Endothelial cell of umbilical vein (primary cell): ENCODE measurements around the gene FLRT1. TPM values are rescaled to one million over a fixed set of nuclear protein-coding genes. Genes with fewer than 3 reads are reported as not detected.

ENCODE experiments used
- BruUV-seq: library from RNA; stranded (reverse); fragments of 400-500 nt; replicated peaks from 2 replicates; lab custom pipeline; 2021; lab: Mats Ljungman, UMichigan
- CTCF ChIA-PET: fragments of 300-600, 350-600 bp; sonication (Branson Sonifier 250); formaldehyde crosslinking; loops from one replicate; lab custom pipeline; 2021; ENCODE audit warnings: antibody characterized with exemption, inconsistent platforms; lab: Charles Lee
- POLR2A ChIA-PET: fragments of 300-600, 350-600 bp; sonication (Branson Sonifier 250); formaldehyde crosslinking; loops from one replicate; lab custom pipeline; 2021; ENCODE audit warnings: antibody characterized with exemption, inconsistent platforms; lab: Charles Lee
- DNase-seq: peaks from one replicate; pipeline ENCODE4 v3.0.0-alpha.2; 2011; ENCODE audit warnings: low read depth, low spot score
- FAIRE-seq: peaks from 2 replicates; lab custom pipeline; 2011; peaks lifted over from hg19 to GRCh38; lab: Jason Lieb, UNC
- H2AFZ ChIP-seq: 2 replicates; pipeline ENCODE4 v1.6.0; 2012; ENCODE audit warnings: low read depth, low read length, control low read depth, inconsistent platforms
- H3K27ac ChIP-seq: 2 replicates; pipeline ENCODE4 v1.5.1; 2011; ENCODE audit warnings: low read depth, mild to moderate bottlenecking, control low read depth, low read length, moderate library complexity; ENCODE audit not compliant: insufficient read depth
- H3K27me3 ChIP-seq, 2 experiments: 2 replicates each; pipeline versions ENCODE4 v1.6.0 to v1.6.1; 2011; ENCODE audit warnings: low read length in 2 of 2, mixed read lengths in 1 of 2; ENCODE audit not compliant: control insufficient read depth in 2 of 2, insufficient read depth in 2 of 2
- H3K36me3 ChIP-seq, 2 experiments: 2 replicates in 1 of 2; 3 replicates in 1 of 2; pipeline ENCODE4 v1.5.1; 2011; ENCODE audit warnings: low read length in 2 of 2, mild to moderate bottlenecking in 1 of 2, moderate library complexity in 1 of 2; ENCODE audit not compliant: control insufficient read depth in 2 of 2, insufficient read depth in 2 of 2; ENCODE audit errors: extremely low read depth in 1 of 2
- H3K4me1 ChIP-seq: 3 replicates; pipeline ENCODE4 v1.5.1; 2011; ENCODE audit warnings: mild to moderate bottlenecking, low read length; ENCODE audit not compliant: control insufficient read depth, insufficient read depth; ENCODE audit errors: extremely low read depth
- H3K4me2 ChIP-seq: 2 replicates; pipeline ENCODE4 v1.6.1; 2011; ENCODE audit warnings: low read length, control low read depth, mixed read lengths; ENCODE audit not compliant: insufficient read depth
- H3K4me3 ChIP-seq, 3 experiments: fragments of 200-600 bp in 1 of 3; sonication (generic), shearing (Covaris generic) in 1 of 3; replicated peaks in 1 of 3; 2 replicates each; pipeline ENCODE4 v1.5.1; 2011 to 2016; ENCODE audit warnings: control low read depth in 3 of 3, low read length in 3 of 3, mild to moderate bottlenecking in 2 of 3, inconsistent platforms in 1 of 3, low read depth in 1 of 3, moderate library complexity in 1 of 3; ENCODE audit not compliant: insufficient read depth in 1 of 3
- H3K79me2 ChIP-seq: 2 replicates; pipeline ENCODE4 v1.6.0; 2012; ENCODE audit warnings: low read length, inconsistent platforms; ENCODE audit not compliant: control insufficient read depth, insufficient read depth
- H3K9ac ChIP-seq: replicated peaks from 2 replicates; pipeline ENCODE3; 2011; ENCODE audit warnings: low read length, control low read depth; ENCODE audit not compliant: insufficient read depth; ENCODE audit errors: extremely low read depth
- H3K9me1 ChIP-seq: replicated peaks from 3 replicates; pipeline ENCODE4 v1.6.0; 2011; ENCODE audit warnings: mild to moderate bottlenecking, low read length; ENCODE audit not compliant: control insufficient read depth, insufficient read depth; ENCODE audit errors: extremely low read depth
- H3K9me3 ChIP-seq: replicated peaks from 2 replicates; pipeline ENCODE4 v1.5.1; 2012; ENCODE audit warnings: low read length, inconsistent platforms; ENCODE audit not compliant: control insufficient read depth, insufficient read depth
- H4K20me1 ChIP-seq: replicated peaks from 2 replicates; pipeline ENCODE3; 2011; ENCODE audit warnings: mild to moderate bottlenecking, low read length; ENCODE audit not compliant: control insufficient read depth, insufficient read depth; ENCODE audit errors: extremely low read depth
- CTCF ChIP-seq, 2 donors: IDR thresholded peaks; 1 replicate in 1 of 2; 2 replicates in 1 of 2; pipeline ENCODE4 v1.5.1; 2011; ENCODE audit warnings: low read length in 2 of 2, mild to moderate bottlenecking in 2 of 2, moderate library complexity in 2 of 2, control low read depth in 1 of 2, inconsistent platforms in 1 of 2, low read depth in 1 of 2; ENCODE audit not compliant: insufficient read depth in 1 of 2; ENCODE audit errors: extremely low read depth in 1 of 2
- EZH2 ChIP-seq: IDR thresholded peaks from 2 replicates; pipeline ENCODE4 v1.6.1; 2012; ENCODE audit warnings: borderline replicate concordance, low read depth, mild to moderate bottlenecking, moderate library complexity, low read length, inconsistent platforms; ENCODE audit not compliant: severe bottlenecking
- FOS ChIP-seq: IDR thresholded peaks from 2 replicates; pipeline ENCODE4 v1.6.1; 2011; ENCODE audit warnings: mild to moderate bottlenecking, low read length, moderate library complexity, borderline replicate concordance; ENCODE audit not compliant: insufficient read depth
- GATA2 ChIP-seq: IDR thresholded peaks from 2 replicates; pipeline ENCODE4 v1.7.0; 2011; ENCODE audit warnings: low read depth, mild to moderate bottlenecking, moderate library complexity, mixed read lengths, low read length; ENCODE audit not compliant: insufficient read length, insufficient read depth
- JUN ChIP-seq: IDR thresholded peaks from 2 replicates; pipeline ENCODE4 v1.6.1; 2011; ENCODE audit warnings: borderline replicate concordance, low read depth; ENCODE audit not compliant: insufficient read length, insufficient read depth
- MAX ChIP-seq: IDR thresholded peaks from 2 replicates; pipeline ENCODE4 v1.6.1; 2011; ENCODE audit not compliant: insufficient read depth, insufficient read length
- MYC ChIP-seq: IDR thresholded peaks from one replicate; pipeline ENCODE4 v1.6.1; 2011; ENCODE audit warnings: mild to moderate bottlenecking, low read depth, low read length
- POLR2A ChIP-seq: IDR thresholded peaks from 2 replicates; pipeline ENCODE4 v1.6.1; 2012; ENCODE audit warnings: low read depth, mild to moderate bottlenecking, control low read depth, low read length
- POLR2AphosphoS5 ChIP-seq: IDR thresholded peaks from 2 replicates; pipeline ENCODE4 v1.6.1; 2012; ENCODE audit warnings: low read depth, mild to moderate bottlenecking, control low read depth, low read length, moderate library complexity; ENCODE audit not compliant: insufficient read depth
- dilution Hi-C: fragments of 300-500 bp; cut with MboI; formaldehyde crosslinking; loops from one replicate; pipeline ENCODE4 v1.15.0; 2019; ENCODE audit warnings: low sequenced_read_pairs; ENCODE audit not compliant: extremely low pct_ligation_motif_present
- intact Hi-C: fragments of 100-400 bp; cut with micrococcal nuclease; formaldehyde crosslinking; loops from one replicate; pipeline ENCODE4 v1.10.0; 2022
- polyA plus RNA-seq, 4 experiments: library from polyadenylated mRNA; depleted of rRNA in 3 of 4; stranded (reverse) in 3 of 4; unstranded in 1 of 4; fragments of >200 nt; gene quantifications; 2 replicates each; pipeline versions ENCODE4 v1.2.1 to v1.2.3, GENCODE V29; 2011 to 2012; ENCODE audit warnings: missing spikeins in 1 of 4
- total RNA-seq: library from RNA; stranded (reverse); gene quantifications from 2 replicates; pipeline ENCODE4 v1.2.3, GENCODE V29; 2021

Gene FLRT1
- total and polyA plus RNA-seq, 2 donors (not counting 3 experiments of a cell fraction or from before 2014, with no cell fraction given): not detected

- peaks cover 0 to 27% of the 10 kb centered on the region in 2 experiments for H3K36me3 ChIP-seq
- H2AFZ ChIP-seq: no peak overlapping the region
- ChIA-PET CTCF (no interaction called here), POLR2A (interaction anchor here (0.5 kb wide), 1 partner anchor 179 kb away, joined by 7 read pairs; no protein-coding TSS in a partner anchor)
- H3K9ac ChIP-seq: no peak overlapping the region
- dilution Hi-C loops (no loop called here), intact Hi-C loops (no loop called here)
- H3K4me2 ChIP-seq: no peak overlapping the region
- FAIRE-seq: no peak
- H3K9me1 ChIP-seq: no peaks in the 10 kb centered on the region
- no peaks in the 10 kb centered on the region for H3K27me3 ChIP-seq
- no peaks in the 10 kb centered on the region for H3K79me2 ChIP-seq
- H4K20me1 ChIP-seq: no peaks in the 10 kb centered on the region
- no peaks in the 10 kb centered on the region for H3K9me3 ChIP-seq
- H3K4me1 ChIP-seq: peaks cover 26% of the 10 kb centered on the region
- no peak for DNase-seq
- TF ChIP-seq MAX: no peak
- TF ChIP-seq POLR2A: no peak
- TF ChIP-seq GATA2: no peak
- TF ChIP-seq JUN: no peak
- no peak for TF ChIP-seq EZH2
- TF ChIP-seq POLR2AphosphoS5: no peak
- TF ChIP-seq MYC: no peak
- no peak for TF ChIP-seq CTCF (IDR thresholded peaks at IDR 0.05; ENCODE audit: extremely low read depth in 1 of 2, insufficient read depth in 1 of 2, low read depth in 1 of 2, low read length in 2 of 2)
- no peak for TF ChIP-seq FOS
- no peak overlapping the region for H3K27ac ChIP-seq
- no TSS peak for BruUV-seq
- no peak overlapping the region for H3K4me3 ChIP-seq
Observed at GRCh38 chr11:63997801-63998337, 37.9 kb upstream of the FLRT1 start.
